NOMO-1 treated with DMSO at 0.1 percent for 48 hours (cell line): ENCODE results near the gene TNFRSF1B.
"Not testable (repeated sequence)": the region's sequence is repeated elsewhere in the genome, so short reads cannot be mapped to it uniquely, and the experiment has no call there.

Experiments used
- DNase-seq: peaks from one replicate; lab custom pipeline; 2025; ENCODE audit not compliant: unreplicated experiment; lab: John Stamatoyannopoulos, UW

TNFRSF1B gene

GRCh38 chr1:12215118-12215961 is 48.5 kb downstream of the TNFRSF1B start:
- DNase-seq = no peak

DNA sequence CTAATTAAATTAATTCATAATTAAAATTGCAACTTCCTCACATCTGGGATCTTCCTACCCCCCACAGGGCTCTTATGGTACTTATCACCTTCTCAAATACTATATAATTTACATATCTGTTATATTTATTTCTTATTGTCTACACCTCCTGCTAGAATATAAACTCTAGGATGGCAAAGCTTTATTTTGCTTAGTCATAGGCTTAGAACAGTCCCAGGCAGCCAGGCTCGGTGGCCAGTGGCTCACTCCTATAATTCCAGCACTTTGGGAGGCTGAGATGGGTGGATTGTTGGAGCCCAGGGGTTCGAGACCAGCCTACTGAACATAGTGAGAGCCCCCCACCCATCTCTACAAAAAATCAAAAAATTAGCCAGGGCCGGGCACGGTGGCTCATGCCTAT is 53.0 kb downstream of the TNFRSF1B start:
- DNase-seq = no peak

GRCh38 chr1:12220890-12221289 is 54.1 kb downstream of the TNFRSF1B start:
- DNase-seq = no peak

DNA sequence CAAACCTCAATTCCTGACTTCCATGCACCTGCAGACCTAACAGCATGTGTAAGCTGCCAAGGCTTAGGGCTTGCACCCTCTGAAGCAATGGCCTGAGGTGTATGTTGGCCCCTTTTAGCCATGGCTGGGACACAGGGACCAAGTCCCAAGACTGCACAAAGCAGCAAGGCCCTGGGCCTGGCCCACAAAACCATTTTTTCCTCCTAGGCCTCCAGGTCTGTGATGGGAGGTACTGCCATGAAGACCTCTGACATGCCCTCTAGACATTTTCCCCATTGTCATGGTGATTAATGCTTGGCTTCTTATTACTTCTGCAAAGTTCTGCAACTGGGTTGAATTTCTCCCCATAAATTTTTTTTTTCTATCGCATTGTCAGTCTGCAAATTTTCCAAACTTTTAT is 55.9 kb downstream of the TNFRSF1B start:
- not testable (repeated sequence) for DNase-seq

GRCh38 chr1:12224092-12224491 is 57.3 kb downstream of the TNFRSF1B start:
- not testable (repeated sequence) for DNase-seq

- DNase-seq = no peak
Measured at GRCh38 chr1:12228979-12229378, 62.2 kb downstream of the TNFRSF1B start.

- no peak for DNase-seq
Measured at GRCh38 chr1:12229386-12229834, 62.6 kb downstream of the TNFRSF1B start.

GRCh38 chr1:12229835-12230548 is 63.2 kb downstream of the TNFRSF1B start, which contains the start of gene VPS13D:
TSS of gene VPS13D (plus strand) at chr1:12230030. CDS start at chr1:12234267, 4,237 bp downstream.
- DNase-seq = peak; percentile 72

DNA sequence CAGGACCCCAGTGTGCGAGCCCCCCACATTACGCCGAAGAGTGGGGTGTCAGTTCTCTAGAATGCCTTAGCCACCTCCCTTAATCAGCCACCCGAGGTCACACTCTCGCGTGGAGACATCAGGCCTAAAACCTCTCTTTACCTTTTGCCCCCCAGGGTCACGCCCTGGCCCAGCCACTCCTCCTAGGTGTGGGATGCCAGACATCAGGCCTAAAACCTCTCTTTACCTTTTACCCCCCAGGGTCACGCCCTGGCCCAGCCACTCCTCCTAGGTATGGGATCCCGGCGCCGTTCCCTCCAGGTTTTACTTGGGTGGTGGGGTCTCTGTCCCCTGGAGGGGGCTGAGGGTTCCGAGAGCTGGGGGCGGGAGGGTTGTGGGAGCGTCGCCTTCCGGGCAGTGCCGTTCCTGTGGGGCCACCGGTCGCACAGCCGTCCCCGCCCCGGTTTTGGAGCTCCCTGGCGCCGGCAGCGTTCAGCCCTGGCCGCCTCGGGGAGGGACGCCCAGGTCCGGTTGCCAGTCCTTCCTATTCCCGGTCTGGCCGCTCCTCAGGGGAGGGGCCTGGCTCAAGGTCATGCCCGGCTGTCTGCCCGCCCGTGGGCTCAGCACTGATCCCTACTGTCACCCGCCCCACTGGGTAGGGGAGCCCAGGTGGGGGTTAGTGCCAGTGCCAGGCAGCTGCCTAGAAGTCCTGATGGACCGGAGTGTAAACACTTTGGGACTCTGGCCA is 63.9 kb downstream of the TNFRSF1B start:
- no peak for DNase-seq

DNA sequence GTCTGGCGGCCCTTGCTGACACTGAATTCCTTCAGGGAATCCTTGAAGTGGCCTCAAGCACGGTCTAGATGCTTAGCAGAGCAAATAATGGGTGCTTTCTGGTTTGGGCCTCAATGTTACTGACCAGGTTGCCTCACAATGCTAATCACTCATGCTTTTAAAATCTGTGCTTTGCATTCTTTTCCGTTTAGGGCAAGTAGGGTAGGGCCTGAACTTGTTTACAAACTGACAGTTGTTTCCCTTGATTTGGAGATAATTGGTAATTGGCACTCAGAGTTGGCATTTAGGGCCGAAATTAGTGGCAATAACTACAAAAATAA is 64.4 kb downstream of the TNFRSF1B start:
- no peak for DNase-seq

- no peak for DNase-seq
Measured at GRCh38 chr1:12232221-12232620, 65.4 kb downstream of the TNFRSF1B start.

DNA sequence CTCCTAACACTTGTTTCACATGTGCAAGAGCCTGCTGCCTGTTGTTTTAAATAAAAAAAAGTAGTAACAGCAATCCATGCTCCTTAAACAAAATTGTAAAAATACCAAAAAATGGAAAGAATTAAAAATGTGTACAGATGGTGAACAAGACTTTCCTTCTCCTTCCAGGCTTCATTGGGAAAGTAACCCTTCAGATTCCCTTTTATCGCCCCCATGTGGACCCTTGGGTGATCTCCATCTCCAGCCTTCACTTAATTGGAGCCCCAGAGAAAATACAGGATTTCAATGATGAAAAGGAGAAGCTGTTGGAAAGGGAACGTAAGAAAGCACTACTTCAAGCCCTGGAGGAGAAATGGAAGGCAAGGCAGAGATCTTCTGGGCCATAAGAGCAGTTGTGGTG is 77.3 kb downstream of the TNFRSF1B start:
- DNase-seq = no peak

DNA sequence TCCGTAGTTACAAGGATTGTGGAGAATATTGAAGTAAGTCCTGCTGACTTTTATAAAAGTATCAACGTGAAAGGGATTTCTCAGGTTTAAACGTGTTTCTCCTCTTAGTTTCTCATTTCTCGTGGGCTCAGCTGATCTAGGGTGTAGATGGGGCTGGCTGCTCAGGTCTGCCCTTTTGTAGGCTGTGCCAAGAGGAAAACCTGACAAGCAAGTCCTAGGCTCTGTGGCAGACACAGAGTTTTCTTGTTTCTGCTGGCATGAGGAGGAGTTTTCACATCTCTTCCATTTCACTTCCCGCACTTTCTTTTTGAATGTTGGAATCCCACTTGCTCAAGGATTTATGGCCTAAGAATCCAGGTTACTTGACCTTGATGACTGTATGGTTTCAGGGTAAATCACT is 77.8 kb downstream of the TNFRSF1B start:
- DNase-seq = no peak

GRCh38 chr1:12245116-12245515 is 78.3 kb downstream of the TNFRSF1B start:
- DNase-seq = no peak

DNA sequence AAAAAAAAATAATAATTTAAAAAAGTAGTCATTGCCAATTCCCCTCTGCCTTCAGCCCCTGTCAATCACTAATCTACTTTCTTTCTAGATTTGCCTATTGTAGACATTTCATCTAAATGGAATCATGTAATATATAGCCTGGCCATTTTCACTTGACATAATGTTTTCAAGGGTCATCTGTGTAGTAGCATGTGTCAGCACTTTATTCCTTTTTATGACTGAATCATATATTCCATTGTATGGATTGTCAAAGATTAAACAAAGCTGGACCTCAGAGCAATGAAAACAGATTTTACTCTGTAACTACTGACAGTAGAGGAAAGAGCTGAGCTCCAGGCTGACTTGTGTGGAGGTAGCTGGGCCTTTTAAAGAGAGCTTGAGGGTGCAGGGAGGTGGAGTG is 78.9 kb downstream of the TNFRSF1B start:
- DNase-seq = no peak

DNA sequence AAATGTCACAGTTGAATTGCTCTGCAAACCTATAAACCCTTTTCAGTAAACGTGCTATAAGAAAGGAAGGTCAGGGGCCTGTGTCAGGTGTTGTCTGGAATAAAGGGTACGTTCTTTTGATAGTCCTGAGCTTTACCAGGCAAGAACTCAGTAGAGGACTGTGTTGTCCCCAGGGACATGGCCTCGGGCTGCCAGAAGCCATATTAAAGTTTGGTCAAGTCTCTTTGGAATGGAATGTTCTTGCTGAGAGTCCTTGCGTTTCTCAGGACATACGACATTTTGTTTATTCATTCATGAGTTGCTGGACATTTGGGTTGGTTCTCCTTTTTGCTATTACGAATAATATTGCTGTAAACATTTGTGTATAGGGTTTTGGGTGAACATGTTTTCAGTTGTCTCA is 79.8 kb downstream of the TNFRSF1B start:
- no peak for DNase-seq

- no peak for DNase-seq
Measured at GRCh38 chr1:12249181-12249580, 82.4 kb downstream of the TNFRSF1B start.

GRCh38 chr1:12249748-12250147 is 83.0 kb downstream of the TNFRSF1B start:
- no peak for DNase-seq

DNA sequence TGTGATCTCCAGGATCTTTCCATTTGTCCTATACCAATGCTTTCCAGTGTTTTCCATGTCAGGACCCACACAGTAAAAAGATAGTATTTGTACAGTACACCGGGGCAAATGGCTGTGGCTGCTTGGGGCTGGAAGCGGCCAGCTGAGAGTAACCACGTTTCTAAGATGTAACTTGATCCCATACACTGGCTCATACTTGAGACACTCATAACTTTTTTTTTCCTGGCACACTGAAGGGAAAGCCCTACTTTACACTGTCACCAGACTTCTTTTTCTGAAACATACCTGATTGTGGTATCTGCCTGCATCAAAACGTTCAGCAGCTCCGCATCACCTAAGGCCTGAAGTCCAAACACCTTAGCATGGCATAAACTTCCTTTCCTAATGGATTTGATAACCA is 84.7 kb downstream of the TNFRSF1B start:
- DNase-seq = no peak

- DNase-seq = no peak
Measured at GRCh38 chr1:12255913-12256312, 89.1 kb downstream of the TNFRSF1B start.

GRCh38 chr1:12258272-12258671 is 91.5 kb downstream of the TNFRSF1B start:
- no peak for DNase-seq
